ENCODE measurements around the gene ID1. TPM values are rescaled to one million over a fixed set of nuclear protein-coding genes. Genes with fewer than 3 reads are reported as not detected.

Gene ID1
- 40.6 TPM for polyA plus RNA-seq (2012; ENCODE audit: insufficient read depth, insufficient read length, low read depth)

GRCh38 chr20:31605031-31605901, at the start of gene ID1:
ID1 (plus strand) TSS chr20:31605289; CDS start chr20:31605388, 99 bp downstream.
- no peak for TF ChIP-seq CTCF (IDR thresholded peaks at IDR 0.05; ENCODE audit: low read depth, low read length)
- Histone ChIP-seq H3K4me3 (ENCODE audit: low read depth, low read length) (peak within 1 kb of the TSS; percentile 99), H3K4me1 (peaks cover 23% of the 10 kb centered on the region), H3K36me3 (peaks cover 17% of the 10 kb centered on the region), H3K9me3 (no peaks in the 10 kb centered on the region), H3K27me3 (no peaks in the 10 kb centered on the region)
- peak; percentile 98 for DNase-seq

- Histone ChIP-seq H3K9me3 (no peaks in the 10 kb centered on the region), H3K27me3 (no peaks in the 10 kb centered on the region), H3K4me3 (ENCODE audit: low read depth, low read length) (no peak overlapping the region), H3K36me3 (peaks cover 56% of the 10 kb centered on the region), H3K4me1 (peaks cover 16% of the 10 kb centered on the region)
- no peak for DNase-seq
- no peak for TF ChIP-seq CTCF (IDR thresholded peaks at IDR 0.05; ENCODE audit: low read depth, low read length)
Measured at GRCh38 chr20:31559704-31560093, 45.4 kb upstream of the ID1 start.

- H3K9me3 ChIP-seq = no peaks in the 10 kb centered on the region
- peaks cover 52% of the 10 kb centered on the region for H3K36me3 ChIP-seq
- peaks cover 16% of the 10 kb centered on the region for H3K4me1 ChIP-seq
- no peak overlapping the region for H3K4me3 ChIP-seq (ENCODE audit: low read depth, low read length)
- DNase-seq = peak; percentile 78
- no peaks in the 10 kb centered on the region for H3K27me3 ChIP-seq
- peak; percentile 95 for TF ChIP-seq CTCF (IDR thresholded peaks at IDR 0.05; ENCODE audit: low read depth, low read length)
Measured at GRCh38 chr20:31560094-31560745, 44.9 kb upstream of the ID1 start.

GRCh38 chr20:31560746-31561598, 44.1 kb upstream of the ID1 start:
- Histone ChIP-seq H3K36me3 (peaks cover 55% of the 10 kb centered on the region), H3K4me3 (ENCODE audit: low read depth, low read length) (no peak overlapping the region), H3K4me1 (peaks cover 16% of the 10 kb centered on the region), H3K27me3 (no peaks in the 10 kb centered on the region), H3K9me3 (no peaks in the 10 kb centered on the region)
- no peak for DNase-seq
- TF ChIP-seq CTCF (IDR thresholded peaks at IDR 0.05; ENCODE audit: low read depth, low read length) = no peak

GRCh38 chr20:31562241-31562640, 42.8 kb upstream of the ID1 start:
- Histone ChIP-seq H3K36me3 (peaks cover 59% of the 10 kb centered on the region), H3K4me3 (ENCODE audit: low read depth, low read length) (no peak overlapping the region), H3K4me1 (peaks cover 16% of the 10 kb centered on the region), H3K9me3 (no peaks in the 10 kb centered on the region), H3K27me3 (no peaks in the 10 kb centered on the region)
- DNase-seq = no peak
- TF ChIP-seq CTCF (IDR thresholded peaks at IDR 0.05; ENCODE audit: low read depth, low read length) = no peak

Measured in BE2C (cell line).